GM19372 (cell line): ENCODE data around the gene ADAMTS3.
"Not testable (repeated sequence)": the region's sequence is repeated elsewhere in the genome, so short reads cannot be mapped to it uniquely, and the experiment has no call there.

ENCODE experiments used
- ATAC-seq: cut with Tn5 transposase; IDR thresholded peaks from one replicate; pipeline ENCODE4 v1.9.1; 2021; ENCODE audit warnings: mild to moderate bottlenecking, low read depth, moderate library complexity; ENCODE audit not compliant: unreplicated experiment

Gene ADAMTS3

DNA sequence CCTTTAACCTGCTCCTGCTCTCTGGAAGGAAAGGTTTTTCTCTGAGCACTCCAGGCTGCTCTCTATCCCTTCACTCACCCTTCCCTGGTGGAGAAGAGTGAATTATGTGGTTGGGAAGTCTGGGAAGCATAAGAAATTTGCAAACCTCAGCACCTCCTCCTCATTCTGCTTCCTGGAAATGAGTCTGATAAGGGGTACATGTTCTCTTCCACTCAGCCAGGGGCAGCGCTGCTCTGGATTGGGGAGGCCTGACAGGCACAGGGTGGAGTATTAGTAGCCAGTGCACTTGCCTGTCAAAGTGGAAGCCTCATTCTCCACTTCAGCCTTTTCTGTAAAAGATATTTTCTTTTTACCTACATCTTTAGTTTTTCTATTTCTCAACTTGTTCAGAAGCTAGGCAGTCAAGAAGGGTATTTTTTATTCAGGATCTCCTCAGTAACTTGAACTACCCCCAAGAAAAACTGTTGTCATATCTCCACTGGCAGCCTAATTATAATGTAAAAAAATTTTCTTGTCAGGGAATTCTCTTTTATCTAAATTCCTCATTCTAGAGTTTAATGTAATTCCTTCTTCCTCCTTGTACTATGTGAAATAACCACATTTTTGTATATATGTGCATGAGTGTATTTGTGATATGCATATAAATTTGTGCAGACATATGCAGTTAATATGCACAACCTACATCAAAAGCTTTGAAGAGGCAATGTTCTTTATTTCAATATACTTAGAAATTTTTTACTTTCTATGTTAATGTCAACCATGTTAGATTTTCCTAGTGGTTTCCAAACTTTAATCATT is 15.3 kb downstream of the ADAMTS3 start:
- no peak for ATAC-seq

DNA sequence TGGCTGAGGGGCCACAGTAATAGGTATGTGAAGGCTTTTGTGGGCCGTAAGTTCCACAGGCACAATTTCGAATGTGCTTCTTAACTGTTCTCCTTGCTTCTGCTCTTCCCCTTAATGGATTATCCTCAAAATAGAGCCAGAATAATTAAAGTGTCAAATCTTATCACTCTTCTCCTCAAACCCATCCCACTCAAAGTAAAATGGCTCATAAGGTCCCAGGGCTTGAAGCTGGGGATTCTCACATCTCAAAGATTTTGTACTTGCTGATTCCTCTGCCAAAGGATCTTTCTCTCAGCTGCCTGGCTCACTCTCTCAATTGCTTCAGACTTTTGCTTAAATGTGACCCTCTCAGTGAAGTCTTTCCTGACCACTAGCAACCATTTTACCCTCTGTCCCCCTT is 16.6 kb downstream of the ADAMTS3 start:
- no peak for ATAC-seq

DNA sequence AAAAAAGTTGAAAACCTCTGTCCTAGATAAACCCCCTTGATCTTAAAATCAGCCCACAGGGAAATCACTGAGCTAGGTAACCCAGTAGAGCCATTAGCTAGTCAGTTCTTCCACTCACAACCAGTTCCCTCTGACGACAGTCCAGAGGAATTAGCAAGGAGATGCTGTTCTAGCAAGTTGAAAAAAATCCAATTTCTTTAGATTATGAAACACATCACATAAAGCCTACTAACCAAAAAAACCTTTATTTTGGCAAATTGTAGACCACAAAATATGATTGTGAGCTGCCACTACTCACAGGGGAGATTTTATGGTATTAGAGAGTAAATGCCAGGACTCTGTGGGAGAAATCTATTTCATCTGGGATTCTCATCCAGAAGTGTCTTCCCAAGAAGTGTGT is 22.6 kb downstream of the ADAMTS3 start:
- no peak for ATAC-seq

DNA sequence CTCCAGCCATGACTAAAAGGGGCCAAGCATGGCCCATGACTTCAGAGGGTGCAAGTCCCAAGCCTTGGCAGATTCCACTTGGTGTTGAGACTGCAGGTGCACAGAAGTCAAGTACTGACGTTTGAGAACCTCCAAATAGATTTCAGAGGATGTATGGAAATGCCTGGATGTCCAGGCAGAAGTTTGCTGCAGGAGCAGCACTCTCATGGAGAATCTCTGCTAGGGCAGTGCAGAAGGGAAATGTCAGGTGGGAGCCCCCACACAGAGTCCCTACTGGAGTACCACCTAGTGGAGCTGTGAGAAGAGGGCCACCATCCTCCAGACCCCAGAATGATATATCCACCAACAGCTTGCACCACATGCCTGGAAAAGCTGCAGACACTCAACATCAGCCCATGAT is 28.3 kb downstream of the ADAMTS3 start:
- not testable (repeated sequence) for ATAC-seq

DNA sequence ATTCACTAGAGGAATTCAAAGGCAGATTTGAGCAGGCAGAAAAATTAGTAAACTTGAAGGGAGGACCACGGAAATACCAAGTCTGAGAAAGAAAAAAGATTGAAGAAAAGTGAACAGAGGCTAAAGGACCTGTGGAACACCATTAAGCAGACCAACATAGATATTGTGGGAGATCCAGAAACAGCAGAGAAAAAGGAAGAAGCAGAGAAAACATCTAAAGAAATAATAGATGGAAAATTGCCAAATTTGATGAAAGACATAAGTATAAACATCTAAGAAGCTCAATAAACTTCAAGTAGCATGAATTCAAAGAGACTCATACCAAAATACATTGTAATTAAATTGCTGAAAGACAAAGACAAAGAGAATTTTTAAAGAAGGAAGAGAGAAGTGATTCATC is 31.0 kb downstream of the ADAMTS3 start:
- no peak for ATAC-seq

DNA sequence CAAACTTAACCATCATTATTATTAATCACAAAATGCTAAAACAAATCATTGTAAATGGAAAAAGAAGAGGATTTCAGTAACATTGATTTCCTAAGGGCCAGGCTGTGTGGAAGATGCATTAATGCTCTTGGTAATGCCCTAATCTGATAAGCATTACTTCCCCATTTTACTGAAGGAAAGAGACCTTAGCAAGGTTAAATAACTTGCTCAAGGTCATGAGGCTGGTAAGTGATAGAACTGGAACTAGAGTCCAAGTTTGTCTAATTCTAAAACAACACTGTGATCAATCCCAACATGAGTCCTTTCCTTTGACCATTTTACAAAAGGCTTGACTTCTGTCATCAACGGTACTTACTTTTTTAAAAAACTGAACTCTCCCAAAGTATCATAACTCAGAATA is 32.6 kb downstream of the ADAMTS3 start:
- no peak for ATAC-seq

DNA sequence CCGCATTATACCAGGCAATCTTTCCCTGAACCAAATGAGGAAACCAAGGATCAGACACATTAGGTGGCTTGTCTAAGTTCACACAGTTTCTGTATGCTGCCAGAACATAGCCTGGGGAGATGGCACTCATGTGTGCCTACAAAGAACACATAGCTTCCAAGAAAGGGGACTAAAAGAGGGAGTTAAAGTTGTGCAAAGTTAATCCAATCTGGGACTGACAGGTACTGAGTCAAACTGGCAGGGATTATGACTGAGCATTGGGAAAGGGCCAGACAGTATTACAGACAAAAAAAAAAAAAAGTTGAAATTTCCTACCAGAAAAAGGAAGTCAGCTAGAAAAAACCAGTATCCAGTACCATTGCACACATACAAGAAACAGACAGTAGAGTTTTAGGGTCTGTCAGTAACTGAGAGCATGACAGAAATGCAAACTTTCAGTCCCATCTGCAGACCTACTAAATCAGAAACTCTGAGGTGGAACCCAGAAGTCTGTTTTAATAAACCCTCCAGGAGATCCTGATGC is 37.2 kb downstream of the ADAMTS3 start:
- ATAC-seq, result no peak

DNA sequence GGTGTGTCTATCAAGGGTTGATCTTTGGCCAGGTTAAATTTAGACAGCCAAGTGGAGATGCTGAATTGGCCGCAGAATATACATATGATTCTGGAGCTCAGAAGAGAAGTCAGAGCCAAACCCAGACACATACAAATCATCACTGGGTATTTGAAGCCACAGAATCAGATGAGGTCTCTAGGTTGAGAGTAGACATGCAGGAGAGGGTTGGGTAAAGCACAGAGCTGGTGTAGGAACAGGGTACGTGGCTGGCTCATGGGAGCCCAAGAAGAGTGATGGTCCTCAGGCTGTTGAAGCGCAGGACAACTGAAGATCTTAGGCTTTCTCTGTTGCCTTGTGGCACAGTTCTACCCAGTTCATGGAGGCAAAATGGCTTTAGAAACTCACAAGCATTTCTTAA is 37.7 kb downstream of the ADAMTS3 start:
- no peak for ATAC-seq

DNA sequence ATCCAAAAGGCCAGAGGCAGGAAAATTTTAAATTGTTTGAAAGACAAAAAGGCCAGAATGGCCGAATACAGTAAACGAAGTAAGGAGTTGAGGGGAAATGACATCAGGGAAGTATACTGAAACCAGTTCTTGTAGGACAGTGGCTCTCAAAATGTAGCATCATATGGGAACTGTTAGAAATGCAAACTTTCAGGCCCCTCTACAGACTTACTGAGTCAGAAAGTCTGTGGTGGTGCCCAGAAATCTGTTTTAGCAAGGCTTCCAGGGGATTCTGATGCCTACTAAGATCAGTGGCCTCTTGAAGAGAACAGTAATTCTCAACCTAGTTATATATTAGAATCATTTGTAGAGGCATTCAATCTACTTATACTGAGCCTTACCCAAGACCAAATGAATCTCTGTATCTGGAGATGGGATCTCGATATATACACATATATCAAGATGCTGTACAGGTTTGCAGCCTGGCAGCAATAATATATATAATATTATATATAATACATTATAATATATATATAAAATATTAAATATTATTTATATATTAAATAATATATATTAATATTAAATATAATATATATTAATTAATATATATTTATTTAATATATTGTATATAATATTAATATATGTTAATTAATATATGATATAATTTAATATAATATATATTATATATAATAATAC is 39.7 kb downstream of the ADAMTS3 start:
- no peak for ATAC-seq

DNA sequence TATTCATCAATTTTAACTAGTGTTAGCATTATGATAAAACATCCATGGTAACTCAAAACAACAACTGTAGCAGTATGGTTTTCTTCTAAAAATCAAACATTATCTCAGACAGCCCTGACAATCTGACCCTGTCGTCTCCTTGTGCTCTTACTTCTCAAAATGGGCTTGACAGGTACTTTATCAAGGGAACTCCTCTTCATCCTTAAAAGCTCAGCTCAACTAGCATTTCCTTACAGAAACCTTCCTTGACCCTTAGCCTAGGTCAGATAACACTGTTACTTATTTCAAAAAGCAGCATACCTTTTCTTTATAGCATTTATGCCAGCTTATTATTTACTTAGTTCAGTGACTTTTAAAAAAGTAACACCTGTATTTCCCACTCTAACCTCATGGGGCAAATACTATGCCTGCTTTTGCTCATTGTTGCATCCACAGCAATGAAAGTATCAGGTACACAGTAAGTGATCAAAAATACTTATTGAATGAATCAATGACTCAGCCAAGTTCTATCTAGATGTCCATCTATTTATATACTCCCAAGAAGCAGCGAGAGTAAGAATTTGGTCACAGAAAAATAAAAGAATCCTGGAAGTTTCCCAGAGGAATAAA is 41.9 kb downstream of the ADAMTS3 start:
- no peak for ATAC-seq

DNA sequence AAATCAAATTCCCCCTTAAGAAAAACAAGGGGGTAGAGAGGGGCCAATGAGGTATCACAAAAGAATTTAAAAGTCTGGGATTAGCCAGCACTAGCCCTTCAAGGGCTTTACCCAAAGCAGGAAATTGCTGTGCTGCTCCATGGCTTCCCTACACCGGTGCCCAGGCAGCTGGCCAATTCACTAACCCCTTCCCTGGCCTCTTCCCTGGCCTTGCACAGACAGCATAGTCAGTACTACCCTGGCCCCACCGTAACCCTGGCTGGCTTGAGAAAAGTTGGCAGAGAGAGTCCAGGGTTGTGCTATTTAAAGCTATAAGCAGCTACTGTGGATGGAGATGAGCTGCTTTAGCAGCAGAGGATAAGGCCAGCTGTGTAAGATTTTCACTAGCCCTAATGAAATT is 43.1 kb downstream of the ADAMTS3 start:
- no peak for ATAC-seq

DNA sequence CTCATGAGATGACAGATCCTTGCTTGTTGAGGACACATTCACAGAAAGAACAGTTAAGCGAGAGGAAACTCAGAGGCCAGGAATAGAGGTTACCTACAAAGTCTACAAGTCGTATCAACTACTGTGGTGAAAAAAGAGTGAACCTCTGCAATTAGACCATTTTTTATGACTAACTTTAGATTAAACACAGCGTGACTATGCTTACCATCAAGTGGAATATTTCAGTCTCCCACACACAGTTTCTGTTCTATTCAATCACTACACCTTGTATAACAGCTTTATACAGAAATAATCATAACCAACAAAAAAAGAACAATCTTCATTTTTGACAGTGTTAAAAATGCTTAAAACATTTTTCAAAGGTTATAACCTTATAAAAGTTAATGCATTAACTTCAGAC is 46.6 kb downstream of the ADAMTS3 start:
- ATAC-seq, result no peak

DNA sequence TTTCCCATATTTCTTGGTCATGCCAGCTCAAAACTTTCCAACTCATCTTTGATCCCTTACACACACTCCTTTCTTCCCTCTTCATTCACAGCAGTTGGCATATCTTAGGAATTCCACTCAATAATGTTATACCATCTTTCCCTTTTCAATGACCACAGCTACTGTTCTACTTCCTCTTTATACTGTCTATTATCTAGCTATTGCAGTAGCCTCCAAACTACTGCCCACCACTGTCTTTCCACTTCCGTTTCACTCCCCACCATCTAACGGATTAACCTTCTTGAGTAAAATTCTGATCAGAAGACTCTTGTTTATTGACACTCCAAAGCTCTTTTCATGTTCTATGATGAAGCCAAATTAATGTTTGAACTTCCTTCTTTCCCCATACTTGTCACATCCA is 55.8 kb downstream of the ADAMTS3 start:
- no peak for ATAC-seq

DNA sequence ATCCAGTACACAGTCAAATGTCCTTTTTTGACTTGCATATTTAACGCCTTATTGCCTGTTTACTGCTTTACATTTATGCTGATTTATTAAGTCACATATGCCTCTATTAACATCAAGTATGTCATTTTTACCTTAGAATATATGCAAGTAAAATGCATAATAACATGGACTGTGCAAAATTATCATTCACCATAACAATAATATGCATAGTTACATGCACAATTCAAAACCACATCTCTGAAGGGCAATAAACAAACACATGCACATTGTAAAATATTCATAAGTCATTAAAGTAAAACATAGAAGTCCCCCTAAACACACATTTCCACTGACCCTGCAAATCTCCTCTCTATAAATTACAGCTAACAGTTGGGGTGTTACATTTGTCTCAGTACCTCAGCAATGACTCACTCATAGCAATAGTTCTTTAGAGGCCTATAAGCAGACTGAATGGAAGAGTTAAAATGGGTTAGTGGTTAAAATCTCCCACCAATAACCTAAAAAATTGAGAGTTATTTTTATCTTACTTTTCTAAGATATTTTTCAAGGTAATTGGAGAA is 61.1 kb downstream of the ADAMTS3 start:
- no peak for ATAC-seq

DNA sequence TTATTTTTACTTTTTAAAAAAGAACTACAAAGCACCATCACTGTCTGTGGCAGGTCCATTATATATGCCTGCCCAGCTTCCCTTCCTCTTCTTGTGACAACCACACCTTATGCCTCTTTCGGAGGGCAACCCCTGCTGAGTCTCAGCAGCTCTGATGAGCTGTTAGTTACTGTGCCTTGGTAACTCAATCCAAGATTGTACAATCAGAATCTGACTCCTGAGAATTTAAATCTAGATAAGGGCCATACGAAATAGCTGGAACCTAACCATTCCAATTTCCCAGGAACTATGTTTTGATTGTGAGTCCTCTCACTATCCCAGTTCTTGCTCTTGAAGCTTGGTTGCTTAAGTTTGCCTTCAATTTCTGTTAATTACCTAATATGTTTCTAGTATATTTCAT is 61.9 kb downstream of the ADAMTS3 start:
- ATAC-seq, result no peak

DNA sequence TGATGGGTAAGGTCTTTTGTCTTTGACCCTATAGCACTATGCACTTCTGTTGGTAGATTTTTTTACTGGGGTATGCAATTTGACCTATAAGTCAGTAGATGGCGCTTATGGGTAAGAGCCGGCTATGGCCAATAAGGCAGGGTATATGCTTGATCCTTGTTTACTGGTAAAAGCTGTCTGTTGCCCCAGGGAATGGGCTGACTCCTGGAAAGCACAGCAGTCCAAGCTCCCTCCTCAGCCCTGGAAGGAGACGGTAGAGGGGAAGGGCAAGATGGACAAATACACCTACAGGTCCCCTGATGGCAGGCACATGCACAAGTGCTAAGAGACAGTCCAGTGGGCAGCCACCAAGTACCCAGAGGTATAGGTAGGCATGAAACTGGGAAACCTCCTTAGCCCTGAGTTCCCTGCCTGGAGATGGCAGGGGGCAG is 63.7 kb downstream of the ADAMTS3 start:
- no peak for ATAC-seq

DNA sequence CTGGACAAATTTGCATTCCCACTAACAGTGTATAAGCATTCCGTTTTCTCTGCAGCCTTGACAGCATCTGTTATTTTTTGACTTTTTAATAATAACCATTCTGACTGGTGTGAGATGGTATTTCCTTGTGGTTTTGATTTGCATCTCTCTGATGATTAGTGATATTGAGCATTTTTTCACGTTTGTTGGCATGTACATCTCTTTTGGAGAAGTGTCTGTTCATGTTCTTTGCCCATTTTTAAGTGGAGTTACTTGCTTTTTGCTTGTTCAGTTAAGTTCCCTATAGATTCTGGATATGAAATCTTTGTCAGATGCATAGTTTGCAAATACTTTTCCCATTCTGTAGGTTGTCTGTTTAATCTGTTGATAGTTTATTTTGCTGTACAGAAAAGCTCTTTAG is 68.8 kb downstream of the ADAMTS3 start:
- ATAC-seq, result no peak

DNA sequence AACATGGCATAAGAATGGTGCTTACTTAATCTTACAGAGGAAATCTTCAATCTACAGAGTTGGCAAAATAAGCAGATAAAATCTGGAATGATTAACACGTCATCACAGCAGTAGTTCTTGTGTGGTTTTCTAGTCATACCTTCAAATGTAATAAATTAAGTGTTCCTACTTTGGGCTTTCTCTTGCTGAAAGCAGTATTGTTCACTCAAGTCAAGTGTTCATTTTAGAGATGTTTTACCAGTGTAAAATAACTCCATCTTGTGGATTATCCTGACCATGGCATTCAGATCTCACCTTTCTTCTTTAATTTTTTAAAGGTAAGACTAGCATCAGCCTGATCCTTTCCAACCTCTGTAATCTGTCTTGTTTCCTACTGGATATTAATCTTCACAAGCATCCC is 72.9 kb downstream of the ADAMTS3 start:
- no peak for ATAC-seq

DNA sequence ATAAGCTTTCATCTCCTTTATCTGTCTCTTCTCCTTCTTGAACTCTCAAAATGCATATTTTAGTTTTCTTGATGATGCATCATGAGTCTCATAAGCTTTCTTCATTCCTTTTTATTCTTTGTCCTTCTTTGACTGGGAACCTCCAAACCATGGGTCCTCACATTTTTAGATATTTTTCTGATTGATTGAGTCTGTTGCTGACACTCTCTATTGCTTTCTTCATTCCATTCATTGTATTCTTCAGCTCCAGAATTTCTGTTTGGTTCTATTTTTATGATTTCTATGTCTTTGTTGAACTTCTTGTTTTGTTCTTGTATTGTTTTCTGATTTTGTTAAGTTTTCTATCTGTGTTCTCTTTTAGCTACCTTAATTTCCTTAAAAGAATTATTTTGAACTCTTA is 74.9 kb downstream of the ADAMTS3 start:
- no peak for ATAC-seq

DNA sequence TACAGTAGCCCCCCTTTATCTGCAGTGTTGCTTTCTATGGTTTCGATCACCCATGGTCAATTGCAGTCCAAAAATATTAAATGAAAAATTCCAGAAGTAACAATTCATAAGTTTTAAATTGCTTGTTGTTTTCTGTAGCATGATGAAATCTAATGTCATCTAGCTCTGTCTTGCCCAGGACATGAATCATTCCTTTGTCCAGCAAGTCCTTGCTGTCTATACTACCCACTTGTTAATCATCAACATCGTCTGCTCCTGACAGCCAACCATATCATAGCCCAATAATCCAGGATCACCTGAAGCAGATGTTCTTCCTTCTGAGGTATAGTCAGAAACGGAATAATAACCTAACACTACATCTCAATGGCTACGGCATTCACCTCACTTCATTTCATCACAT is 79.8 kb downstream of the ADAMTS3 start:
- ATAC-seq, result no peak

DNA sequence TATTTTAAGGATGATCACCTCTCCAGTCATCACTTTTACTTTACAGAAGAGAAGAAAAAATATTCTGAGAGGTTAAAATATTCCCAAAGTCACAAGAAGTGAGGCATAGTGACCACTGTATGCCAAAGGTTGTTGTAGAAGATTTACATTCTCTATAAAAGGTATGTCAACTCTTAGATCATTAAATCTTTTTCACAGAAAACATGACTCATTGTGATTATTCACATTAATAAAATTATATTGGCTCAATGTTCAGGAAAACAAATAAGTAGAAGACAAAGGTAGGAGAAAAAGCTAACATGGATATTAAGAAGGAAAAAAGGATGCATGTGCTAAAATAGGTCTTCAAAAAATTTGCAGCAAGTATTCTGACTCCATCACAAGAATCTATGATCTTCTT is 82.0 kb downstream of the ADAMTS3 start:
- no peak for ATAC-seq
